NT2/D1 (cell line): Measurements from ENCODE around the gene KRTAP5-6.

Source experiments
- DNase-seq: peaks from one replicate; pipeline ENCODE4 v3.0.0-alpha.2; 2011; ENCODE audit warnings: low read depth, low spot score
- H3K27me3 ChIP-seq: 2 replicates; pipeline ENCODE4 v1.6.0; 2011; ENCODE audit warnings: mild to moderate bottlenecking; ENCODE audit not compliant: insufficient read length, insufficient read depth
- H3K36me3 ChIP-seq: 2 replicates; pipeline ENCODE4 v1.6.1; 2011; ENCODE audit warnings: mild to moderate bottlenecking, low read length, mixed read lengths; ENCODE audit not compliant: insufficient read depth, insufficient read length
- H3K4me1 ChIP-seq: 2 replicates; pipeline ENCODE4 v1.5.1; 2011; ENCODE audit not compliant: insufficient read depth, insufficient read length
- H3K4me3 ChIP-seq: 2 replicates; pipeline ENCODE4 v1.5.1; 2011; ENCODE audit warnings: low read depth; ENCODE audit not compliant: insufficient read length
- H3K9ac ChIP-seq: 2 replicates; pipeline ENCODE4 v1.6.0; 2011; ENCODE audit warnings: low read depth; ENCODE audit not compliant: insufficient read length
- H3K9me3 ChIP-seq: 2 replicates; pipeline ENCODE4 v1.5.1; 2011; ENCODE audit warnings: mild to moderate bottlenecking, low read length; ENCODE audit not compliant: insufficient read depth
- SUZ12 ChIP-seq: IDR thresholded peaks from 2 replicates; pipeline ENCODE4 v1.6.1; 2011; ENCODE audit not compliant: insufficient read length, insufficient read depth; ENCODE audit errors: extremely low read depth
- YY1 ChIP-seq: IDR thresholded peaks from 2 replicates; pipeline ENCODE4 v1.6.1; 2011; ENCODE audit not compliant: insufficient read length, insufficient read depth
- ZNF274 ChIP-seq: IDR thresholded peaks from 2 replicates; pipeline ENCODE4 v1.6.1; 2011; ENCODE audit warnings: mild to moderate bottlenecking, low read depth, low read length

KRTAP5-6 gene

DNA sequence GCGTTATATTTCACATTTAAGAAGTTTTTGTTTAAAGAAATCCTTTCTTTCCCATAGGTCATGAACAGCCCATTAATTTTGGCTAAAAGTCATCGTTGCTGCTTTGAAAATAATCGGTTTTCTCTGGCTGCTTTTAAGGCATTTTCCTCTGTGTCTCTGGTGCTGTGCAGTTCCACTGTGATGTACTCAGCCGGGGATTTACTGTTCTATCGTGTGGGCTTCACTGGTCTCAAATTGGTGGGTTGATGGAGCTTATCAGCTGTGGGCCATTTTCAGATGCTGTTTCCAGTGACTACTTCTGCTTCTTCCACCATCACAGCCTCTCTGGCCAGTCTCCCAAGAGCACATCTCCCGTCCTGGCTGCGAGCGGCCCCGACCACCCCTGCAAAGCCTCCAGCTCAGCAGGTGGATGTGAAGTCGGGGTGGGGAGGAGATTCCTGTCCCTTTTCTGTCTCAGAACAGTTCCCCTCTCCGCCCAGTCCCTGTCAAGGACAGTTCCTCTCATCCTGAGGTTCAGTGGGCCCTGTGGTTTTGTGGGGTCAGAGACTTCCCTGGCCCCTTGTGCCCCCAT lies 33.1 kb downstream of the KRTAP5-6 start:
- Histone ChIP-seq H3K9ac (no peak overlapping the region), H3K36me3 (no peaks in the 10 kb centered on the region), H3K27me3 (peaks cover 14% of the 10 kb centered on the region), H3K4me1 (no peaks in the 10 kb centered on the region), H3K4me3 (no peak overlapping the region), H3K9me3 (no peaks in the 10 kb centered on the region)
- DNase-seq: no peak
- TF ChIP-seq SUZ12 (no peak), YY1 (no peak), ZNF274 (no peak)

DNA sequence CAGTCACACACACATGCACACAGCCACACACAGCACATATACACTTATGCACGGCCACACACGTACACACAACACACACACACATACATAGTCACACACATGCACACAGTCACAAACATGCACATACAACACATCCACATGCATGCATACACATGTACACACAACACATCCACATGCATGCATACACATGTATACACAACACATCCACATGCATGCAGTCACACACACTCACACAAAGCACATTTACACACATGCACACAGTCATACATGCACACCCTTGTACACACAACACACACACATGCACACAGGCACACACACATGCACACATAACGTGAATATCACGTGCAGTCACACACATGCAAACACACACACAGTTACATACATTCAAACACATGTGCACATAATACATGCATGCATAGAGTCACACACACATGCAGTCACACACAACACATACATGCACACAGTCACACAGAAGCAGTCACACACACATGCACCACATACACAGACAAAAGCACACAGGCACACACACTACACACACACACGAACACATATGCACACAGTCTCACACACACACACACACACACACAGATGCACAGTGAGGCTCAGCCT lies 34.6 kb downstream of the KRTAP5-6 start:
- H3K9me3 ChIP-seq: peaks cover 4% of the 10 kb centered on the region
- peaks cover 25% of the 10 kb centered on the region for H3K27me3 ChIP-seq
- no peaks in the 10 kb centered on the region for H3K36me3 ChIP-seq
- TF ChIP-seq YY1 (no peak), SUZ12 (no peak), ZNF274 (no peak)
- no peak overlapping the region for H3K4me3 ChIP-seq
- DNase-seq: no peak
- H3K9ac ChIP-seq: no peak overlapping the region
- H3K4me1 ChIP-seq: no peaks in the 10 kb centered on the region

DNA sequence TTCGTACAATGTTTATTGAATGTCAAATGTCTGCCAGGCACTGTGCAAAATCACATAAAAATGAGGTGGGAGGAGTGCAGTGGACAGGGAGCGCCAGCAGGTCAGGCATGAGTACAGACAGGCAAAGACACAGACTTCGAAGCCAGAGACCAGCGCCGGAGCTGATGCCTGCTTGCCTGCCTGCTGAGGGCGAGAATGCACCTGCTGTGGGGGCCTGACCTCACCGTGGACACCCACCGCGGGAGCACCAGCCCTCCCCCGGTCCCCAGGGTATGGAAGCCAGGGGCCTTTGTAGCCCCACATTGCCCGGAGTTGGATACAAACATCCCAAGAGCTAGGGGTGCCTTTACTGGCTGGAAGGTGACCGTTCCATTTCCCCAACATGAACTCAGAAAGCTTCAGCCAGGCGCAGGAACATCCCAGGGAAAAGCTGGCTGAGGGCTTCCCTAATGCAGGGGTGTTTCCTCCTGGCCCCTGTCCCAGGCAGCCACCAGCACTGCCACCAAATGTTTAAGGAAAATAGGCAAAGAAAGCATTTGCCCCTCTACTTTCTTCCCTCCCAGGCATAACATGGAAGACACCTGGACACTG lies 35.5 kb downstream of the KRTAP5-6 start:
- Histone ChIP-seq H3K27me3 (peaks cover 35% of the 10 kb centered on the region), H3K9ac (no peak overlapping the region), H3K36me3 (no peaks in the 10 kb centered on the region), H3K4me3 (no peak overlapping the region), H3K9me3 (peaks cover 14% of the 10 kb centered on the region), H3K4me1 (no peaks in the 10 kb centered on the region)
- DNase-seq: no peak
- TF ChIP-seq ZNF274 (no peak), YY1 (no peak), SUZ12 (no peak)

DNA sequence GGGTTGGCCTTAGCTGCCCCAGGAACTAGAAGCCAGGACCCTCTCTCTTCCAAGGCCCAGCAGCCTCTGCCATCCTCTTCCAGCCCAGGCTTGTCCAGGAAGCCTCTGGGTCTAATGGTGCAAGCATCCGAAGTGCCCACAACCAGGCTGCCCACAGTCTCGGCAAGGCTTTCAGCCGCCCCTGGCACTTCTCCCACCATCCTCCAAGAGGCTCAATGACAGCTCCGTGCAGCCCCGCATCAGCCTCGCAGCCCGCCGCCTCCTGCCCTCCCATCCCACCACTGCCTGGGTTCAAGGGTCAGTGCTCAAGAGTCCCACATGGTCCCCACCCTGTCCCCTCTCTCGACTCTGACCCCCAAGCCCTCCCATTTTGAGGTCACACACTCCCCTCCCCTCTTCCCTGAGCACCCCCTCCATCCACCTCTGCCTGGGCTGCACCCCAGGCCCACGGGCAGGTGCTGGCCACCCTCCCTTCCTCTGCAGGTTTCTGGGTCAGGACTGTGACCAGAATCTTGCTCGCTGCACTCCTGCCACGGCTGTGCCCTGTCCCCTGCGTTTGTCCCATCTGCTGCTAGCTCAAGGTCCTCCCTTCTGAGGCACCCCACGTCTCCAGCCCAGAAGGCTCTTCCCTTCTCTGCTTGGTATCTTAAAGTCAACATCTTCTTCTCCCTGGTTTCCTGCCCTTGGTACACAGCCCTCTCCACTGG lies 36.2 kb downstream of the KRTAP5-6 start:
- peaks cover 15% of the 10 kb centered on the region for H3K9me3 ChIP-seq
- no peak overlapping the region for H3K9ac ChIP-seq
- no peak for TF ChIP-seq SUZ12
- no peak for TF ChIP-seq YY1
- TF ChIP-seq ZNF274: no peak
- no peaks in the 10 kb centered on the region for H3K36me3 ChIP-seq
- H3K27me3 ChIP-seq: peaks cover 41% of the 10 kb centered on the region
- no peak for DNase-seq
- H3K4me1 ChIP-seq: no peaks in the 10 kb centered on the region
- H3K4me3 ChIP-seq: no peak overlapping the region

DNA sequence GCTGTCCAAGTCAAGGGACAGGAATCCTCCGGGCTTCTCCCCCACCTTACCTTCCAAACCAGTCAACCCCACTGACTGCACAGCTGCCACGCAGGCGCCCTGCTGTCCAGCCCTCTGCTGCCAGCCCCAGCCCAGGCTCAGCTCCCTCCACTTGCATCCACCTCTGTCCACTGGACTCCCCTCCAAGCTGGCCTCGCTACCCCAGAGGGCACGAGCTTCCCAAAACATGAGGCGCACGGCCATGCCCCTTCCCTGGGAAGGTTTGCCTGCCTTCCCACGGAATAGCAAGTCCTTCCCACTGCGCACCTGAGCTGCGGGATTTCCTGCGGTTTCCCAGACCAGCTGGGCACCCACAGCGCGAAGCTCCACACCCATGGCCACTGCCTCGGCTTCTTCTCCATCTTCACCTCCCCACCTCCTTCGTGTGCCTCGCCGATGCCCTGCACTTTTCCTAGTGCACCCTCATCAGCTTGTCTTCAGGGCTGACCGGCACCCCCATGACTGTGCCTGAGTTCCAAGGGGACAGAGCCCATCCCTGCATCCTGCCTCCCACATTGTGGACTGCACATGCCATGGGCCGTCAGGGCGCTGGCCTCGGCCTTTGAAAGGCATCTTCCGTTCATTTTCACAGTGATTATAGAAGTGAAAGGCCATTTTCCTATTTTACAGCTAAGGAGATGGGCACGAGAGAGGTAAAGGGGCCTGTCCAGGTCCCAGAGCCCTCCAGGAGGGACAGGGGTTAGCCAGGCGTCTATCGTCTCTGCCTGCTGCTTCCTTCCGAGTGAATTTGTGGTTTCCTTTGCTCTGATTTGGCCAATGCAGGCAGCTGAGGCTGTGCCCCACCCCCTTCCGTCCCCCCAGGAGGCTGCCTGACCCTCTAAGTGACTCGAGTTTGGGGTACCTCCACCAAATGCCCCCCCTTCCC lies 37.0 kb downstream of the KRTAP5-6 start:
- no peak for DNase-seq
- H3K27me3 ChIP-seq: peaks cover 45% of the 10 kb centered on the region

DNA sequence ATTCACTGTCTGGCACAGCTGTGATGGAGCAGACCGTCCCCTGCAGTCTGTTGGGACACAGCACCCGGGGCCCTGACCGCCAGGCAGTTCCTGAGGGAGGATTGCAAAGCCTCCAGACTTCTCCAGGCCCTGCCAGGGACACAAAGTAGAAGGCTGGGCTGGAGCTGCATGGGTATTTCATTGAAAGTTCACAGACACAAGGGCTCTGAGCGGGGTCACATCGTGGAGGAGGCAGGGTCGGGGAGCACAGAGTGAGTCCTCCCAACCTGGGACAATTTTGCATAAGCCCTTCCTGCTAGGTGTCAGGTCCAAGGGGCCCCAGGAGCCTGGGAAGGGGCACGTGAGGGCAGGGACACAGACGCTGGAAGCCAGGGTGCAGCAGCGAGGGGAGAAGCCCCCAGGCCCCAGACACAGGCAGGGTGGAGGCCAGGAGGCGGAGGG lies 37.7 kb downstream of the KRTAP5-6 start:
- no peak for DNase-seq
- Histone ChIP-seq H3K9ac (no peak overlapping the region), H3K4me3 (no peak overlapping the region), H3K9me3 (peaks cover 15% of the 10 kb centered on the region), H3K27me3 (peaks cover 51% of the 10 kb centered on the region), H3K36me3 (no peaks in the 10 kb centered on the region), H3K4me1 (no peaks in the 10 kb centered on the region)
- TF ChIP-seq SUZ12 (no peak), ZNF274 (no peak), YY1 (no peak)

More for the DNA sequence above, 37.0 kb downstream of the KRTAP5-6 start:
- H3K4me3 ChIP-seq: no peak overlapping the region
- H3K9me3 ChIP-seq: peaks cover 15% of the 10 kb centered on the region
- no peak for TF ChIP-seq YY1
- no peak for TF ChIP-seq SUZ12
- TF ChIP-seq ZNF274: no peak
- no peaks in the 10 kb centered on the region for H3K36me3 ChIP-seq
- H3K9ac ChIP-seq: no peak overlapping the region
- H3K4me1 ChIP-seq: no peaks in the 10 kb centered on the region
